Stimulated activated CD4-positive, alpha-beta T cell treated with anti-CD3 and anti-CD28 coated beads, TNF-alpha, amount 100 ng/mL, for 4 hours (primary cell): ENCODE data around the gene POMC.
"Not testable (repeated sequence)": the region's sequence is repeated elsewhere in the genome, so short reads cannot be mapped to it uniquely, and the experiment has no call there.

Source experiments
- DNase-seq, 3 experiments: peaks; one replicate each; pipeline ENCODE4 v3.0.0-alpha.2; 2020; ENCODE audit warnings: low read depth in 3 of 3

Gene POMC

GRCh38 chr2:25168256-25169072 is at the start of gene POMC:
POMC (minus strand) TSS chr2:25168580; CDS start chr2:25164772, 3,808 bp downstream.
- peak in 2 of 3 experiments; percentile 3 to 8 for DNase-seq

GRCh38 chr2:25218100-25218499 is 49.7 kb upstream of the POMC start:
- no peak for DNase-seq

- peak; percentile 65 to 76 (median 75) for DNase-seq
Measured at GRCh38 chr2:25215948-25216679, 47.7 kb upstream of the POMC start.

- no peak for DNase-seq
Measured at GRCh38 chr2:25215232-25215631, 46.9 kb upstream of the POMC start.

GRCh38 chr2:25213229-25213628 is 44.8 kb upstream of the POMC start:
- no peak for DNase-seq

- DNase-seq: not testable (repeated sequence)
Measured at GRCh38 chr2:25210923-25211322, 42.5 kb upstream of the POMC start.

- DNase-seq: no peak
Measured at GRCh38 chr2:25207078-25207545, 38.7 kb upstream of the POMC start.

- DNase-seq: no peak
Measured at GRCh38 chr2:25204190-25204838, 35.9 kb upstream of the POMC start.

GRCh38 chr2:25202275-25202674 is 33.9 kb upstream of the POMC start:
- no peak for DNase-seq

- no peak for DNase-seq
Measured at GRCh38 chr2:25201794-25202193, 33.4 kb upstream of the POMC start.

- DNase-seq: no peak
Measured at GRCh38 chr2:25201265-25201664, 32.9 kb upstream of the POMC start.

- no peak for DNase-seq
Measured at GRCh38 chr2:25198576-25198975, 30.2 kb upstream of the POMC start.

- DNase-seq: no peak
Measured at GRCh38 chr2:25198209-25198525, 29.8 kb upstream of the POMC start.

GRCh38 chr2:25197336-25198208 is 29.2 kb upstream of the POMC start:
- no peak for DNase-seq

GRCh38 chr2:25194576-25195122 is 26.3 kb upstream of the POMC start:
- no peak for DNase-seq

GRCh38 chr2:25190536-25190935 is 22.2 kb upstream of the POMC start:
- no peak for DNase-seq

- DNase-seq: no peak
Measured at GRCh38 chr2:25188405-25188804, 20.0 kb upstream of the POMC start.

- no peak for DNase-seq
Measured at GRCh38 chr2:25187729-25188350, 19.5 kb upstream of the POMC start.

GRCh38 chr2:25184254-25184653 is 15.9 kb upstream of the POMC start:
- DNase-seq: no peak

- DNase-seq: no peak
Measured at GRCh38 chr2:25178976-25179375, 10.6 kb upstream of the POMC start.

GRCh38 chr2:25177211-25177611 is 8.8 kb upstream of the POMC start:
- no peak for DNase-seq
